Stimulated activated CD4-positive, alpha-beta T cell treated with anti-CD3 and anti-CD28 coated beads, Interleukin-4, amount 100 ng/mL, for 1 hour (primary cell): ENCODE data around the gene MAP4K4.

Experiments
- DNase-seq: peaks from one replicate; pipeline ENCODE4 v3.0.0-alpha.2; 2020

The MAP4K4 gene

GRCh38 chr2:101724125-101724474 is 26.6 kb downstream of the MAP4K4 start:
- DNase-seq = no peak

GRCh38 chr2:101725038-101725437 is 27.5 kb downstream of the MAP4K4 start:
- DNase-seq = no peak

- DNase-seq = no peak
These were observed 28.1 kb downstream of the MAP4K4 start for GRCh38 chr2:101725515-101726192.

GRCh38 chr2:101728865-101729264 is 31.4 kb downstream of the MAP4K4 start:
- no peak for DNase-seq

- DNase-seq = peak; percentile 23
These were observed 32.1 kb downstream of the MAP4K4 start for GRCh38 chr2:101729521-101730190.

GRCh38 chr2:101731221-101732054 is 33.9 kb downstream of the MAP4K4 start:
- DNase-seq = no peak

GRCh38 chr2:101732199-101732598 is 34.7 kb downstream of the MAP4K4 start:
- no peak for DNase-seq

- no peak for DNase-seq
These were observed 35.3 kb downstream of the MAP4K4 start for GRCh38 chr2:101732773-101733256.

- DNase-seq = no peak
These were observed 35.9 kb downstream of the MAP4K4 start for GRCh38 chr2:101733257-101733993.

- DNase-seq = no peak
These were observed 37.1 kb downstream of the MAP4K4 start for GRCh38 chr2:101734505-101735165.

- no peak for DNase-seq
These were observed 37.6 kb downstream of the MAP4K4 start for GRCh38 chr2:101735166-101735533.

GRCh38 chr2:101736233-101736632 is 38.7 kb downstream of the MAP4K4 start:
- no peak for DNase-seq

GRCh38 chr2:101736861-101737291 is 39.4 kb downstream of the MAP4K4 start:
- no peak for DNase-seq

- no peak for DNase-seq
These were observed 40.2 kb downstream of the MAP4K4 start for GRCh38 chr2:101737478-101738255.

GRCh38 chr2:101738649-101739048 is 41.1 kb downstream of the MAP4K4 start:
- DNase-seq = no peak

GRCh38 chr2:101740555-101740964 is 43.1 kb downstream of the MAP4K4 start:
- no peak for DNase-seq

- DNase-seq = no peak
These were observed 44.4 kb downstream of the MAP4K4 start for GRCh38 chr2:101741775-101742520.

GRCh38 chr2:101742547-101742946 is 45.0 kb downstream of the MAP4K4 start:
- DNase-seq = no peak

- no peak for DNase-seq
These were observed 45.8 kb downstream of the MAP4K4 start for GRCh38 chr2:101743288-101743687.

- no peak for DNase-seq
These were observed 47.3 kb downstream of the MAP4K4 start for GRCh38 chr2:101744832-101745231.
